ENCODE data around the gene SFXN3. TPM values are rescaled to one million over a fixed set of nuclear protein-coding genes. Genes with fewer than 3 reads are reported as not detected.

SFXN3 gene
- total RNA-seq, 1 donor from 2014 or later = 41.3 TPM

GRCh38 chr10:101038484-101038883 is 7.5 kb downstream of the SFXN3 start:
- H3K9me3 Mint-ChIP-seq = no peaks in the 10 kb centered on the region
- intact Hi-C loops (cut with micrococcal nuclease) = no loop called here

GRCh38 chr10:101040061-101040460 is 9.0 kb downstream of the SFXN3 start:
- intact Hi-C loops (cut with micrococcal nuclease) = loop anchor here (10.0 kb wide), 1 partner anchor 195 kb away; no protein-coding TSS in a partner anchor
- DNase-seq (ENCODE audit: low spot score) = no peak
- Mint-ChIP-seq H3K4me1 (ENCODE audit: low read depth) (peaks cover 21% of the 10 kb centered on the region), H3K27ac (no peak overlapping the region), H3K9me3 (no peaks in the 10 kb centered on the region), H3K36me3 (ENCODE audit: low read depth) (peaks cover 36% of the 10 kb centered on the region), H3K27me3 (ENCODE audit: low read depth) (peaks cover 11% of the 10 kb centered on the region), H3K4me3 (ENCODE audit: low read depth) (no peak overlapping the region)

More at GRCh38 chr10:101038484-101038883, 7.5 kb downstream of the SFXN3 start:
- no peak for DNase-seq (ENCODE audit: low spot score)
- peaks cover 2% of the 10 kb centered on the region for H3K27me3 Mint-ChIP-seq (ENCODE audit: low read depth)
- H3K4me1 Mint-ChIP-seq (ENCODE audit: low read depth) = peaks cover 25% of the 10 kb centered on the region
- no peak overlapping the region for H3K4me3 Mint-ChIP-seq (ENCODE audit: low read depth)
- H3K36me3 Mint-ChIP-seq (ENCODE audit: low read depth) = peaks cover 39% of the 10 kb centered on the region
- H3K27ac Mint-ChIP-seq = no peak overlapping the region

- Mint-ChIP-seq H3K4me3 (ENCODE audit: low read depth) (no peak overlapping the region), H3K4me1 (ENCODE audit: low read depth) (peaks cover 21% of the 10 kb centered on the region), H3K27me3 (ENCODE audit: low read depth) (peaks cover 19% of the 10 kb centered on the region), H3K27ac (no peak overlapping the region), H3K9me3 (no peaks in the 10 kb centered on the region), H3K36me3 (ENCODE audit: low read depth) (peaks cover 31% of the 10 kb centered on the region)
- DNase-seq (ENCODE audit: low spot score) = no peak
- intact Hi-C loops (cut with micrococcal nuclease) = loop anchor here (1.0 to 10.0 kb wide), 2 partner anchors 27 to 194 kb away; no protein-coding TSS in a partner anchor
Measured at GRCh38 chr10:101040851-101041250, 9.8 kb downstream of the SFXN3 start.

GRCh38 chr10:101041252-101041761 is 10.3 kb downstream of the SFXN3 start:
- Mint-ChIP-seq H3K9me3 (no peaks in the 10 kb centered on the region), H3K27me3 (ENCODE audit: low read depth) (peaks cover 21% of the 10 kb centered on the region), H3K27ac (no peak overlapping the region), H3K36me3 (ENCODE audit: low read depth) (peaks cover 26% of the 10 kb centered on the region), H3K4me1 (ENCODE audit: low read depth) (peaks cover 21% of the 10 kb centered on the region), H3K4me3 (ENCODE audit: low read depth) (no peak overlapping the region)
- DNase-seq (ENCODE audit: low spot score) = peak; percentile 68
- intact Hi-C loops (cut with micrococcal nuclease) = loop anchor here (1.0 to 10.0 kb wide), 2 partner anchors 27 to 193 kb away; no protein-coding TSS in a partner anchor

GRCh38 chr10:101042118-101042517 is 11.1 kb downstream of the SFXN3 start:
- peak overlapping the region; percentile 81 for H3K4me3 Mint-ChIP-seq (ENCODE audit: low read depth)
- H3K9me3 Mint-ChIP-seq = no peaks in the 10 kb centered on the region
- peaks cover 19% of the 10 kb centered on the region for H3K36me3 Mint-ChIP-seq (ENCODE audit: low read depth)
- DNase-seq (ENCODE audit: low spot score) = no peak
- H3K27me3 Mint-ChIP-seq (ENCODE audit: low read depth) = peaks cover 29% of the 10 kb centered on the region
- peak overlapping the region; percentile 54 for H3K27ac Mint-ChIP-seq
- intact Hi-C loops (cut with micrococcal nuclease) = loop anchor here (1.0 to 10.0 kb wide), 3 partner anchors 10 to 193 kb away; no protein-coding TSS in a partner anchor
- peaks cover 21% of the 10 kb centered on the region for H3K4me1 Mint-ChIP-seq (ENCODE audit: low read depth)

GRCh38 chr10:101042667-101043362 is 11.8 kb downstream of the SFXN3 start:
- DNase-seq (ENCODE audit: low spot score) = peak; percentile 84
- Mint-ChIP-seq H3K27me3 (ENCODE audit: low read depth) (peaks cover 36% of the 10 kb centered on the region), H3K9me3 (no peaks in the 10 kb centered on the region), H3K4me3 (ENCODE audit: low read depth) (peak overlapping the region; percentile 81), H3K36me3 (ENCODE audit: low read depth) (peaks cover 12% of the 10 kb centered on the region), H3K4me1 (ENCODE audit: low read depth) (peaks cover 21% of the 10 kb centered on the region), H3K27ac (peak overlapping the region; percentile 54)
- intact Hi-C loops (cut with micrococcal nuclease) = loop anchor here (1.0 to 10.0 kb wide), 3 partner anchors 11 to 192 kb away; no protein-coding TSS in a partner anchor

GRCh38 chr10:101043363-101043707 is 12.3 kb downstream of the SFXN3 start:
- intact Hi-C loops (cut with micrococcal nuclease) = loop anchor here (10.0 kb wide), 1 partner anchor 191 kb away; no protein-coding TSS in a partner anchor
- DNase-seq (ENCODE audit: low spot score) = no peak
- Mint-ChIP-seq H3K27ac (peak overlapping the region; percentile 50), H3K4me1 (ENCODE audit: low read depth) (peaks cover 22% of the 10 kb centered on the region), H3K36me3 (ENCODE audit: low read depth) (peaks cover 7% of the 10 kb centered on the region), H3K4me3 (ENCODE audit: low read depth) (peak overlapping the region; percentile 81), H3K9me3 (no peaks in the 10 kb centered on the region), H3K27me3 (ENCODE audit: low read depth) (peaks cover 40% of the 10 kb centered on the region)

GRCh38 chr10:101044117-101044516 is 13.1 kb downstream of the SFXN3 start:
- intact Hi-C loops (cut with micrococcal nuclease) = loop anchor here (10.0 kb wide), 1 partner anchor 191 kb away; no protein-coding TSS in a partner anchor
- no peak overlapping the region for H3K4me3 Mint-ChIP-seq (ENCODE audit: low read depth)

GRCh38 chr10:101046332-101047238 is 15.6 kb downstream of the SFXN3 start:
- H3K36me3 Mint-ChIP-seq (ENCODE audit: low read depth) = no peaks in the 10 kb centered on the region
- intact Hi-C loops (cut with micrococcal nuclease) = loop anchor here (5.0 to 10.0 kb wide), 2 partner anchors 76 to 188 kb away; no protein-coding TSS in a partner anchor
- no peak overlapping the region for H3K4me3 Mint-ChIP-seq (ENCODE audit: low read depth)
- H3K4me1 Mint-ChIP-seq (ENCODE audit: low read depth) = peaks cover 26% of the 10 kb centered on the region
- DNase-seq (ENCODE audit: low spot score) = no peak
- H3K27ac Mint-ChIP-seq = no peak overlapping the region
- H3K27me3 Mint-ChIP-seq (ENCODE audit: low read depth) = peaks cover 63% of the 10 kb centered on the region
- H3K9me3 Mint-ChIP-seq = no peaks in the 10 kb centered on the region

More at GRCh38 chr10:101044117-101044516, 13.1 kb downstream of the SFXN3 start:
- Mint-ChIP-seq H3K36me3 (ENCODE audit: low read depth) (peaks cover 3% of the 10 kb centered on the region), H3K4me1 (ENCODE audit: low read depth) (peaks cover 25% of the 10 kb centered on the region), H3K27ac (no peak overlapping the region), H3K27me3 (ENCODE audit: low read depth) (peaks cover 48% of the 10 kb centered on the region), H3K9me3 (no peaks in the 10 kb centered on the region)
- DNase-seq (ENCODE audit: low spot score) = no peak

GRCh38 chr10:101047268-101047667 is 16.2 kb downstream of the SFXN3 start:
- intact Hi-C loops (cut with micrococcal nuclease) = loop anchor here (5.0 to 10.0 kb wide), 2 partner anchors 75 to 188 kb away; no protein-coding TSS in a partner anchor
- Mint-ChIP-seq H3K27me3 (ENCODE audit: low read depth) (peaks cover 63% of the 10 kb centered on the region), H3K9me3 (no peaks in the 10 kb centered on the region), H3K27ac (no peak overlapping the region), H3K36me3 (ENCODE audit: low read depth) (no peaks in the 10 kb centered on the region), H3K4me3 (ENCODE audit: low read depth) (no peak overlapping the region), H3K4me1 (ENCODE audit: low read depth) (peaks cover 21% of the 10 kb centered on the region)
- no peak for DNase-seq (ENCODE audit: low spot score)

GRCh38 chr10:101047961-101048892 is 17.2 kb downstream of the SFXN3 start:
- Mint-ChIP-seq H3K27ac (no peak overlapping the region), H3K4me1 (ENCODE audit: low read depth) (peaks cover 13% of the 10 kb centered on the region), H3K4me3 (ENCODE audit: low read depth) (no peak overlapping the region), H3K9me3 (no peaks in the 10 kb centered on the region), H3K27me3 (ENCODE audit: low read depth) (peaks cover 63% of the 10 kb centered on the region), H3K36me3 (ENCODE audit: low read depth) (no peaks in the 10 kb centered on the region)
- intact Hi-C loops (cut with micrococcal nuclease) = loop anchor here (5.0 to 10.0 kb wide), 2 partner anchors 74 to 187 kb away; no protein-coding TSS in a partner anchor
- DNase-seq (ENCODE audit: low spot score) = no peak

Measured in activated T-helper 2 cell treated with anti-CD3 and anti-CD28 coated beads, Interferon-gamma antibody, Interleukin-2, Interleukin-4, amounts not matched to agents 10 μg/mL and 5 μg/mL and 100 μg/mL, durations not matched to agents 14 hours and 24 hours and 36 hours (primary cell).